ENCODE results near the gene CDCA7. TPM values are rescaled to one million over a fixed set of nuclear protein-coding genes. Genes with fewer than 3 reads are reported as not detected.
"Not testable (repeated sequence)": the region's sequence is repeated elsewhere in the genome, so short reads cannot be mapped to it uniquely, and the experiment has no call there.

The CDCA7 gene
- total and polyA plus RNA-seq, 9 donors, result 0.56 to 2.5 (median 0.96) TPM

GRCh38 chr2:173323371-173323770 lies 31.3 kb upstream of the CDCA7 start:
- H3K4me1 ChIP-seq (ENCODE audit: insufficient read depth), result no peaks in the 10 kb centered on the region
- H3K27me3 ChIP-seq, result no peaks in the 10 kb centered on the region
- H3K9me3 ChIP-seq, result no peaks in the 10 kb centered on the region
- intact Hi-C loops (cut with DNase I), result no loop called here
- TF ChIP-seq EP300 (IDR thresholded peaks at IDR 0.05), result no peak
- no peak for TF ChIP-seq CTCF (IDR thresholded peaks at IDR 0.05)
- WGBS, 3 donors, result 88 to 94% (median 91%) methylated on average over 6 of the region's 6 CpGs
- H3K36me3 ChIP-seq, result no peaks in the 10 kb centered on the region
- no peak overlapping the region for H3K27ac ChIP-seq
- no peak overlapping the region for H3K4me3 ChIP-seq
- DNase-seq, result no peak

- H3K27ac ChIP-seq, result no peak overlapping the region
- no peaks in the 10 kb centered on the region for H3K4me1 ChIP-seq (ENCODE audit: insufficient read depth)
- WGBS, 3 donors, result 73 to 79% (median 76%) methylated on average over 1 of the region's 1 CpG
- intact Hi-C loops (cut with DNase I), result no loop called here
- no peaks in the 10 kb centered on the region for H3K36me3 ChIP-seq
- TF ChIP-seq CTCF (IDR thresholded peaks at IDR 0.05) (no peak), EP300 (IDR thresholded peaks at IDR 0.05) (no peak), POLR2A (IDR thresholded peaks at IDR 0.05) (no peak)
- H3K27me3 ChIP-seq, result no peaks in the 10 kb centered on the region
- H3K9me3 ChIP-seq, result no peaks in the 10 kb centered on the region
- no peak for DNase-seq
- no peak overlapping the region for H3K4me3 ChIP-seq
Observed at GRCh38 chr2:173326806-173327205, 27.9 kb upstream of the CDCA7 start.

GRCh38 chr2:173327421-173327820 lies 27.3 kb upstream of the CDCA7 start:
- H3K36me3 ChIP-seq, result no peaks in the 10 kb centered on the region
- 54 to 79% (median 57%) methylated on average over 5 of the region's 5 CpGs for WGBS, 3 donors
- intact Hi-C loops (cut with DNase I), result no loop called here
- H3K27me3 ChIP-seq, result no peaks in the 10 kb centered on the region
- no peak overlapping the region for H3K27ac ChIP-seq
- no peaks in the 10 kb centered on the region for H3K4me1 ChIP-seq (ENCODE audit: insufficient read depth)
- TF ChIP-seq CTCF (IDR thresholded peaks at IDR 0.05) (no peak), POLR2A (IDR thresholded peaks at IDR 0.05) (no peak), EP300 (IDR thresholded peaks at IDR 0.05) (no peak)
- DNase-seq, result no peak
- no peaks in the 10 kb centered on the region for H3K9me3 ChIP-seq
- H3K4me3 ChIP-seq, result no peak overlapping the region

GRCh38 chr2:173333003-173333402 lies 21.7 kb upstream of the CDCA7 start:
- 74 to 82% (median 81%) methylated on average over 3 of the region's 3 CpGs for WGBS, 3 donors
- H3K4me1 ChIP-seq (ENCODE audit: insufficient read depth); H3K4me3 ChIP-seq; H3K9me3 ChIP-seq; DNase-seq; H3K27ac ChIP-seq; H3K27me3 ChIP-seq; intact Hi-C loops (cut with DNase I); H3K36me3 ChIP-seq: not testable (repeated sequence)

- WGBS, 3 donors, result 90 to 96% (median 94%) methylated on average over 8 of the region's 8 CpGs
- intact Hi-C loops (cut with DNase I), result no loop called here
- Histone ChIP-seq H3K4me3 (no peak overlapping the region), H3K36me3 (no peaks in the 10 kb centered on the region), H3K4me1 (ENCODE audit: insufficient read depth) (no peaks in the 10 kb centered on the region), H3K27me3 (no peaks in the 10 kb centered on the region), H3K9me3 (no peaks in the 10 kb centered on the region), H3K27ac (no peak overlapping the region)
- DNase-seq, result no peak
- TF ChIP-seq EP300 (IDR thresholded peaks at IDR 0.05) (no peak), CTCF (IDR thresholded peaks at IDR 0.05) (no peak), POLR2A (IDR thresholded peaks at IDR 0.05) (no peak)
Observed at GRCh38 chr2:173339807-173340206, 14.9 kb upstream of the CDCA7 start.
